22Rv1 (cell line): ENCODE measurements around the gene HES2.

Experiments
- ZFX ChIP-seq: fragments of 450-650 bp; IDR thresholded peaks from 2 replicates; pipeline ENCODE4 v1.6.1; 2017; ENCODE audit warnings: antibody characterized with exemption, borderline replicate concordance
- TF ChIP-seq, protein P1 (sequence below): fragments of 450-650 bp; IDR thresholded peaks from 2 replicates; pipeline ENCODE4 v1.5.1; 2017; ENCODE audit warnings: mild to moderate bottlenecking

DNA sequence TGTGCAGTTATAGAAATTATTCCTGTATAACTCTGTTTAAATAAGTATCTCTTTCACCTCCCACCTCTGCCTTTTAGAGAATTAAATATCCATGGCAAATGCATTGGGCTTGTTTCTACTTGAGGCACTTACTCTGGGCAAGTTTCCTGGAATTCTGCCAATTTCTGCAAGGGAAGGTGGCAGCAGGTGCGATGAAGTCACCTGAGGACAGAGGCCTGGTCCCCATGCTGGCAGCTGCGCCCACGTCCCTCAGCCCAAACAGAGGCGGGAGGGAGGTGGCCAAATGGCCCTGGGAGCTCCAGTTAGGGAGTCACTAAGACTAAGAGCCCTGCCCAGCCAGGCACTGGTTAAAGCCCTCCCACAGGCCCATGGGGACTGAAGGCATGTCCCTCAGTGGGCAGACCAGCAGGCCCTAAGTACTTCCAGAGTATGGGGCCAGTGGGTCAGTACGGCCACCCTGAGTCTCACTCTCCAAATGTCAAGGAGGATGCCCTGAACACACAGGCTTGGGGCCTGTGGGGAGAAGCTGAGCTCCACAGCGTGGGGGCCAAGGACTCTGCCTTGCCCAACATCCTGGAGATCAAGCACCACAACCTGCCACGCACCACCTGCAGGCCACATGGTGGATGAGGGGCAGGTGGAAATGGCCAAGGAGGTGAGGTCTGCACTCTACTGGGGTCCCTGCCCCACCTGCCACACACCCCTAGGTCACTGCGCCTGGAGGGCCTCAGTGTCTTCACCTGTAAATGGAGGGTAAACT, 45.6 kb downstream of the HES2 start:
- TF ChIP-seq, protein P1, sequence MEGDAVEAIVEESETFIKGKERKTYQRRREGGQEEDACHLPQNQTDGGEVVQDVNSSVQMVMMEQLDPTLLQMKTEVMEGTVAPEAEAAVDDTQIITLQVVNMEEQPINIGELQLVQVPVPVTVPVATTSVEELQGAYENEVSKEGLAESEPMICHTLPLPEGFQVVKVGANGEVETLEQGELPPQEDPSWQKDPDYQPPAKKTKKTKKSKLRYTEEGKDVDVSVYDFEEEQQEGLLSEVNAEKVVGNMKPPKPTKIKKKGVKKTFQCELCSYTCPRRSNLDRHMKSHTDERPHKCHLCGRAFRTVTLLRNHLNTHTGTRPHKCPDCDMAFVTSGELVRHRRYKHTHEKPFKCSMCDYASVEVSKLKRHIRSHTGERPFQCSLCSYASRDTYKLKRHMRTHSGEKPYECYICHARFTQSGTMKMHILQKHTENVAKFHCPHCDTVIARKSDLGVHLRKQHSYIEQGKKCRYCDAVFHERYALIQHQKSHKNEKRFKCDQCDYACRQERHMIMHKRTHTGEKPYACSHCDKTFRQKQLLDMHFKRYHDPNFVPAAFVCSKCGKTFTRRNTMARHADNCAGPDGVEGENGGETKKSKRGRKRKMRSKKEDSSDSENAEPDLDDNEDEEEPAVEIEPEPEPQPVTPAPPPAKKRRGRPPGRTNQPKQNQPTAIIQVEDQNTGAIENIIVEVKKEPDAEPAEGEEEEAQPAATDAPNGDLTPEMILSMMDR, result no peak
- TF ChIP-seq ZFX, result no peak
